HG03439 (cell line): ENCODE results near the gene PARD3B.

Experiments used
- ATAC-seq: cut with Tn5 transposase; IDR thresholded peaks from one replicate; pipeline ENCODE4 v1.9.1; 2021; ENCODE audit warnings: mild to moderate bottlenecking, moderate library complexity; ENCODE audit not compliant: unreplicated experiment

Gene PARD3B

GRCh38 chr2:205425102-205425501 lies 879.8 kb downstream of the PARD3B start:
- no peak for ATAC-seq

- no peak for ATAC-seq
These were observed 881.8 kb downstream of the PARD3B start for GRCh38 chr2:205427112-205427511.

GRCh38 chr2:205428811-205429210 lies 883.5 kb downstream of the PARD3B start:
- ATAC-seq, result no peak

- ATAC-seq, result no peak
These were observed 890.7 kb downstream of the PARD3B start for GRCh38 chr2:205435970-205436369.

- ATAC-seq, result no peak
These were observed 893.0 kb downstream of the PARD3B start for GRCh38 chr2:205438241-205438640.

GRCh38 chr2:205439621-205440020 lies 894.3 kb downstream of the PARD3B start:
- no peak for ATAC-seq

- ATAC-seq, result no peak
These were observed 896.2 kb downstream of the PARD3B start for GRCh38 chr2:205441524-205441923.

- ATAC-seq, result no peak
These were observed 902.9 kb downstream of the PARD3B start for GRCh38 chr2:205448189-205448588.

GRCh38 chr2:205451901-205452512 lies 906.7 kb downstream of the PARD3B start:
- no peak for ATAC-seq

GRCh38 chr2:205453202-205453601 lies 907.9 kb downstream of the PARD3B start:
- ATAC-seq, result no peak

GRCh38 chr2:205456682-205457081 lies 911.4 kb downstream of the PARD3B start:
- ATAC-seq, result no peak

GRCh38 chr2:205460217-205460616 lies 914.9 kb downstream of the PARD3B start:
- ATAC-seq, result no peak

GRCh38 chr2:205461169-205461568 lies 915.9 kb downstream of the PARD3B start:
- no peak for ATAC-seq

GRCh38 chr2:205461678-205462665 lies 916.7 kb downstream of the PARD3B start:
- ATAC-seq, result no peak

- no peak for ATAC-seq
These were observed 917.5 kb downstream of the PARD3B start for GRCh38 chr2:205462681-205463345.

GRCh38 chr2:205463466-205464025 lies 918.3 kb downstream of the PARD3B start:
- ATAC-seq, result no peak

- ATAC-seq, result no peak
These were observed 919.4 kb downstream of the PARD3B start for GRCh38 chr2:205464681-205465080.

GRCh38 chr2:205465791-205466190 lies 920.5 kb downstream of the PARD3B start:
- ATAC-seq, result no peak

- ATAC-seq, result no peak
These were observed 926.5 kb downstream of the PARD3B start for GRCh38 chr2:205471776-205472175.

- ATAC-seq, result no peak
These were observed 928.5 kb downstream of the PARD3B start for GRCh38 chr2:205473791-205474190.

GRCh38 chr2:205474741-205475415 lies 929.6 kb downstream of the PARD3B start:
- no peak for ATAC-seq
